ENCODE data around the gene COBLL1. TPM values are rescaled to one million over a fixed set of nuclear protein-coding genes. Genes with fewer than 3 reads are reported as not detected.

The COBLL1 gene
- total and polyA plus RNA-seq, 8 donors: 11.8 to 129 (median 58.3) TPM

DNA sequence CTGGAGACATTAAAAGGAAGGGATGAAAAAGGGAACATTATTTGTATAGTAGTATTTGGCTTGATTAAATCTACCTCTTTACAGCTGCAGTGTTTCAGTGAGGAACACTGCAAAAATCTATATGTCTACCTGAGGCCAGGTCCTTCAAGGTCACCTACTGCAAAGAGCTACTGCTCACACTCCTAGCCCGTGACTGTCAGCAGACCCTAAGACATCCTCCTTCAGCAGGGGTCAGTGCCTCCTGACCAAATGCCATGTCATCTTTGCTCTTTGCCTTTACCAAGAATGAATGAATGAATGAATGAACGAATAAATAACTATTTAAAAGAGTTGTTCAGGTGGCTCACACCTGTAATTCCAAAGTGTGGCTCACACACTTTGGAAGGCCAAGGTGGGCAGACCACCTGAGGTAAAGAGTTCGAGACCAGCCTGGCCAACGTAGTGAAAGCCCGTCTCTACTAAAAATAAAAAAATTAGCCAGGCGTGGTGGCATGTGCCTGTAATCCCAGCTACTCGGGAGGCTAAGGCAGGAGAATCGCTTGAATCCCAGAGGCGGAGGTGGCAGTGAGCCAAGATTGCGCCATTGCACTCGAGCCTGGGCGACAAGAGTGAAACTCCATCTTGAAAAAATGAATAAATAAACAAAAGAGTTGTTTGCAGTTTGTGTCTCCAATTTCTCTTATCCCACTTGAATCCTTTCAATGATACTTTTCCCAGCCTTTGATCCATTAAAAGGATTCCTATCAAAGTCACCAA is 136.0 kb downstream of the COBLL1 start:
- TF ChIP-seq EP300 (IDR thresholded peaks at IDR 0.05) (no peak), POLR2AphosphoS5 (IDR thresholded peaks at IDR 0.05) (no peak), CTCF (IDR thresholded peaks at IDR 0.05) (no peak), POLR2A (IDR thresholded peaks at IDR 0.05) (no peak)
- Histone ChIP-seq H3K36me3 (peaks cover 5 to 27% (median 10%) of the 10 kb centered on the region in 4 donors), H3K9me3 (no peaks in the 10 kb centered on the region), H3K4me1 (peaks cover 0 to 10% (median 6%) of the 10 kb centered on the region in 4 donors), H3K27ac (no peak overlapping the region), H3K4me3 (no peak overlapping the region), H3K27me3 (no peaks in the 10 kb centered on the region)
- WGBS, 5 donors: 89 to 91% (median 90%) methylated on average over 12 of the region's 12 CpGs
- no peak for DNase-seq
- intact Hi-C loops (cut with DNase I; ENCODE audit: low total_unique reads): no loop called here

DNA sequence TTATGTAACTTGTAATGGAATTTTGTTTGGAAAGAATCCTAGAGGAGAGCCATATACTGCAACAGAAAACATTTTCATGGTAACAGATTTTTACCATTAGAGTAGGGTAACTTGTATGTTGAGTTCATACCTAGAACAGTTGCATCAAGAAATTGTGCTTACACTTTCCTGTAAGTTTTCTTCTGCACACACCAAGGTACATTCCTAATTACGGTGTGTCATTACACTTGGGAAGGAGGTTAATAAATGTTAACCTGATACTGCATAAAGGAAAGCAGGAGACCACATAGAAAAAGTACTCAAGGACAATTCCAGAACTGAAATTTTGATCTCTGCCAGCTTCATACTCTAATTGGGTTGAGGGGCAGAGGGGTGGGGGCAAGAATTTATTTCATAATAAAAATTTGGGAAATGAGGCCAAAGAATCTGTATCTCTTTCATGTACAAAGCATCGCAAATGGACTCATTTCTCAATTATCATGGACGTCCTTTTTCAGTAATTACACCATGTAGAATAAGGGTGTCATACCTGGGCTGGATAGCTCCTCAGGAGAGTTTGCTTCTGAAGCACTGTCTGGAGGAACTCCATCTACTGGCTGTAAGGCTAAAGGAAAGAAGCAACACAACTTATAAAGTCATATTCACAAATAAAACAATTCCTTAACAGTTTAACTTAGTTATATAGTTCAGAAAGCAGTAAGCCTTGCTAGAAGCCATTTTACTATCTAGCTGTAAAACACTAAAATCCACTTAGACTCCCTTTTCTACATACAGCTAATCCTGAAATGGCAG is 137.5 kb downstream of the COBLL1 start:
- 75 to 90% (median 82%) methylated on average over 3 of the region's 3 CpGs for WGBS, 5 donors
- DNase-seq: no peak
- Histone ChIP-seq H3K27me3 (no peaks in the 10 kb centered on the region), H3K36me3 (peaks cover 5 to 35% (median 10%) of the 10 kb centered on the region in 4 donors), H3K9me3 (no peaks in the 10 kb centered on the region), H3K4me1 (peaks cover 0 to 8% (median 2%) of the 10 kb centered on the region in 4 donors), H3K27ac (no peak overlapping the region), H3K4me3 (no peak overlapping the region)
- intact Hi-C loops (cut with DNase I; ENCODE audit: low total_unique reads): no loop called here
- no peak for TF ChIP-seq POLR2AphosphoS5 (IDR thresholded peaks at IDR 0.05)
- TF ChIP-seq EP300 (IDR thresholded peaks at IDR 0.05): no peak
- no peak for TF ChIP-seq CTCF (IDR thresholded peaks at IDR 0.05)
- TF ChIP-seq POLR2A (IDR thresholded peaks at IDR 0.05): no peak

DNA sequence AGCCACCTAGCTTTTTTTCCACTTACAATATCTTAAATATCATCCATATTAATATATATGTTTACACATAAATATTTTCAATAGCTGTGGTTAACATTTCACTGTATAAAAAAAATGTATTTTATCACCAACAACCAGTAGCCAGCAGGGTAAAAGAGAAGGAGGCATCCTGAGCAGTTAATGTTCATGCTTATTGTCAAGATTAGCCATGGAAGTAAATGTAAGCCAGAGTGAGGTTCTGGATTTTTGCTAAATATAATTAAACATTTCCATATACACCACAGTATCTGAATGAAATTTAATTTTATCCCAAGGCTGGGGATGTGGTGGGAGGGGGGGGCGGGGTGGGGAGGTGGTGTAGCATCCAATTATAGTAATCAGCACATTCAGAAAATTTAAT is 140.1 kb downstream of the COBLL1 start:
- Histone ChIP-seq H3K27me3 (no peaks in the 10 kb centered on the region), H3K36me3 (peaks cover 5 to 43% (median 10%) of the 10 kb centered on the region in 4 donors), H3K9me3 (no peaks in the 10 kb centered on the region), H3K4me1 (peaks cover 0 to 8% (median 2%) of the 10 kb centered on the region in 4 donors), H3K4me3 (no peak overlapping the region), H3K27ac (no peak overlapping the region)
- TF ChIP-seq EP300 (IDR thresholded peaks at IDR 0.05) (no peak), POLR2A (IDR thresholded peaks at IDR 0.05) (no peak), POLR2AphosphoS5 (IDR thresholded peaks at IDR 0.05) (no peak), CTCF (IDR thresholded peaks at IDR 0.05) (no peak)
- intact Hi-C loops (cut with DNase I; ENCODE audit: low total_unique reads): no loop called here
- WGBS, 5 donors: 81 to 100% (median 90%) methylated on average over 1 of the region's 1 CpG
- DNase-seq: no peak

- H3K9me3 ChIP-seq: no peaks in the 10 kb centered on the region
- no peak overlapping the region for H3K4me3 ChIP-seq
- H3K27ac ChIP-seq: no peak overlapping the region
- TF ChIP-seq EP300 (IDR thresholded peaks at IDR 0.05): no peak
- no peak for TF ChIP-seq CTCF (IDR thresholded peaks at IDR 0.05)
- no peak for TF ChIP-seq POLR2A (IDR thresholded peaks at IDR 0.05)
- no peak for TF ChIP-seq POLR2AphosphoS5 (IDR thresholded peaks at IDR 0.05)
- H3K27me3 ChIP-seq: no peaks in the 10 kb centered on the region
- 50 to 64% (median 52%) methylated on average over 2 of the region's 2 CpGs for WGBS, 5 donors
- DNase-seq: no peak
- intact Hi-C loops (cut with DNase I; ENCODE audit: low total_unique reads): no loop called here
- peaks cover 0 to 8% (median 2%) of the 10 kb centered on the region in 4 donors for H3K4me1 ChIP-seq
- H3K36me3 ChIP-seq: peaks cover 5 to 45% (median 11%) of the 10 kb centered on the region in 4 donors
Measured at GRCh38 chr2:164700390-164700789, 141.2 kb downstream of the COBLL1 start.
